Measurements from ENCODE around the gene MROH7. TPM values are rescaled to one million over a fixed set of nuclear protein-coding genes. Genes with fewer than 3 reads are reported as not detected.

MROH7 gene
- total RNA-seq, 4 donors from 2014 or later, result 3.5 to 11.8 (median 5.4) TPM

GRCh38 chr1:54653036-54653435 is 11.4 kb downstream of the MROH7 start:
- no peaks in the 10 kb centered on the region for H3K27me3 ChIP-seq
- intact Hi-C loops (cut with DNase I; ENCODE audit: low total_unique reads), result no loop called here
- no peak overlapping the region for H3K4me3 ChIP-seq
- H3K9me3 ChIP-seq, result no peaks in the 10 kb centered on the region
- no peaks in the 10 kb centered on the region for H3K36me3 ChIP-seq
- DNase-seq, result no peak
- H3K4me1 ChIP-seq, result no peaks in the 10 kb centered on the region
- TF ChIP-seq CTCF (IDR thresholded peaks at IDR 0.05), result no peak
- TF ChIP-seq POLR2A (IDR thresholded peaks at IDR 0.05), result no peak
- no peak overlapping the region for H3K27ac ChIP-seq

- Histone ChIP-seq H3K9me3 (no peaks in the 10 kb centered on the region), H3K4me1 (no peaks in the 10 kb centered on the region), H3K36me3 (no peaks in the 10 kb centered on the region), H3K4me3 (no peak overlapping the region), H3K27ac (no peak overlapping the region), H3K27me3 (no peaks in the 10 kb centered on the region)
- no peak for DNase-seq
- intact Hi-C loops (cut with DNase I; ENCODE audit: low total_unique reads), result no loop called here
- TF ChIP-seq POLR2A (IDR thresholded peaks at IDR 0.05) (no peak), CTCF (IDR thresholded peaks at IDR 0.05) (no peak)
Observed at GRCh38 chr1:54658164-54658913, 16.8 kb downstream of the MROH7 start.

- Histone ChIP-seq H3K27ac (no peak overlapping the region), H3K4me1 (no peaks in the 10 kb centered on the region), H3K27me3 (no peaks in the 10 kb centered on the region), H3K9me3 (no peaks in the 10 kb centered on the region), H3K4me3 (no peak overlapping the region), H3K36me3 (no peaks in the 10 kb centered on the region)
- no peak for TF ChIP-seq CTCF (IDR thresholded peaks at IDR 0.05)
- DNase-seq, result no peak
- intact Hi-C loops (cut with DNase I; ENCODE audit: low total_unique reads), result no loop called here
Observed at GRCh38 chr1:54663725-54664124, 22.1 kb downstream of the MROH7 start.

GRCh38 chr1:54664364-54664763 is 22.8 kb downstream of the MROH7 start:
- intact Hi-C loops (cut with DNase I; ENCODE audit: low total_unique reads), result no loop called here
- Histone ChIP-seq H3K4me1 (no peaks in the 10 kb centered on the region), H3K9me3 (no peaks in the 10 kb centered on the region), H3K36me3 (no peaks in the 10 kb centered on the region), H3K27me3 (no peaks in the 10 kb centered on the region), H3K27ac (no peak overlapping the region), H3K4me3 (no peak overlapping the region)
- TF ChIP-seq POLR2A (IDR thresholded peaks at IDR 0.05) (no peak), CTCF (IDR thresholded peaks at IDR 0.05) (no peak)
- no peak for DNase-seq

GRCh38 chr1:54665852-54666251 is 24.3 kb downstream of the MROH7 start:
- Histone ChIP-seq H3K4me3 (no peak overlapping the region), H3K27me3 (no peaks in the 10 kb centered on the region), H3K9me3 (no peaks in the 10 kb centered on the region), H3K36me3 (no peaks in the 10 kb centered on the region), H3K27ac (no peak overlapping the region), H3K4me1 (no peaks in the 10 kb centered on the region)
- TF ChIP-seq CTCF (IDR thresholded peaks at IDR 0.05), result no peak
- no peak for TF ChIP-seq POLR2A (IDR thresholded peaks at IDR 0.05)
- DNase-seq, result no peak
- intact Hi-C loops (cut with DNase I; ENCODE audit: low total_unique reads), result no loop called here
